KG1 (cell line): ENCODE measurements around the gene ATOH8.

Source experiments
- DNase-seq: peaks from one replicate; lab custom pipeline; 2025; lab: John Stamatoyannopoulos, UW

Gene ATOH8

GRCh38 chr2:85786865-85787264 is 33.1 kb downstream of the ATOH8 start:
- no peak for DNase-seq

- DNase-seq: no peak
Measured at GRCh38 chr2:85787282-85787980, 33.6 kb downstream of the ATOH8 start.

- no peak for DNase-seq
Measured at GRCh38 chr2:85787981-85788340, 34.2 kb downstream of the ATOH8 start.

- no peak for DNase-seq
Measured at GRCh38 chr2:85788603-85789002, 34.8 kb downstream of the ATOH8 start.

- no peak for DNase-seq
Measured at GRCh38 chr2:85789271-85789670, 35.5 kb downstream of the ATOH8 start.

- DNase-seq: no peak
Measured at GRCh38 chr2:85790032-85790431, 36.2 kb downstream of the ATOH8 start.

GRCh38 chr2:85790499-85791188 is 36.9 kb downstream of the ATOH8 start:
- DNase-seq: no peak

- no peak for DNase-seq
Measured at GRCh38 chr2:85791704-85792565, 38.1 kb downstream of the ATOH8 start.

GRCh38 chr2:85792783-85793441 is 39.1 kb downstream of the ATOH8 start:
- no peak for DNase-seq

GRCh38 chr2:85793584-85793983 is 39.8 kb downstream of the ATOH8 start:
- no peak for DNase-seq

GRCh38 chr2:85794038-85794441 is 40.2 kb downstream of the ATOH8 start:
- DNase-seq: no peak

- DNase-seq: no peak
Measured at GRCh38 chr2:85794491-85795121, 40.8 kb downstream of the ATOH8 start.

- no peak for DNase-seq
Measured at GRCh38 chr2:85795331-85796045, 41.7 kb downstream of the ATOH8 start.

- DNase-seq: no peak
Measured at GRCh38 chr2:85796046-85796340, 42.2 kb downstream of the ATOH8 start.

GRCh38 chr2:85796341-85797262 is 42.8 kb downstream of the ATOH8 start:
- no peak for DNase-seq

GRCh38 chr2:85797263-85797660 is 43.5 kb downstream of the ATOH8 start:
- DNase-seq: no peak

- no peak for DNase-seq
Measured at GRCh38 chr2:85797921-85798320, 44.1 kb downstream of the ATOH8 start.

- DNase-seq: no peak
Measured at GRCh38 chr2:85799215-85799956, 45.6 kb downstream of the ATOH8 start.

- no peak for DNase-seq
Measured at GRCh38 chr2:85800586-85800985, 46.8 kb downstream of the ATOH8 start.

GRCh38 chr2:85801871-85802270 is 48.1 kb downstream of the ATOH8 start:
- DNase-seq: no peak
